Left ventricle myocardium inferior (tissue), 1 donor: ENCODE measurements around the gene MFSD6L. TPM values are rescaled to one million over a fixed set of nuclear protein-coding genes. Genes with fewer than 3 reads are reported as not detected.

Experiments
- DNase-seq: peaks from one replicate; pipeline ENCODE4 v3.0.0-alpha.2; 2020
- H3K27ac ChIP-seq: fragments of 200-600 bp; replicated peaks from 2 replicates; pipeline ENCODE4 v1.8.0; 2021
- H3K27me3 ChIP-seq: fragments of 200-600 bp; 2 replicates; pipeline ENCODE4 v1.8.0; 2021; ENCODE audit warnings: low read depth
- H3K36me3 ChIP-seq: fragments of 200-600 bp; 2 replicates; pipeline ENCODE4 v1.8.0; 2021
- H3K4me1 ChIP-seq: fragments of 200-600 bp; 2 replicates; pipeline ENCODE4 v1.8.0; 2021
- H3K4me3 ChIP-seq: fragments of 200-600 bp; 2 replicates; pipeline ENCODE4 v1.8.0; 2021; ENCODE audit warnings: mild to moderate bottlenecking, moderate library complexity
- H3K9me3 ChIP-seq: fragments of 200-600 bp; replicated peaks from 2 replicates; pipeline ENCODE4 v1.8.0; 2021
- CTCF ChIP-seq: fragments of 200-600 bp; IDR thresholded peaks from 2 replicates; pipeline ENCODE4 v1.8.0; 2021; ENCODE audit warnings: antibody characterized with exemption, mild to moderate bottlenecking, borderline replicate concordance
- intact Hi-C: fragments of 100-400 bp; cut with micrococcal nuclease; formaldehyde crosslinking; loops from one replicate; pipeline ENCODE4 v1.11.0; 2022
- total RNA-seq: library from RNA; stranded (reverse); fragmentation: NEBNext Ultra II Directional; extraction: Animal tissue kit (Norgen Biotek cat#: 25700); gene quantifications from one replicate; pipeline ENCODE4 v1.2.1, GENCODE V29; 2021
- donor health status: DM: no; HTN: yes; CAD: no; lungs with severe emphysema.

MFSD6L gene
- total RNA-seq, 1 donor from 2014 or later = not detected

DNA sequence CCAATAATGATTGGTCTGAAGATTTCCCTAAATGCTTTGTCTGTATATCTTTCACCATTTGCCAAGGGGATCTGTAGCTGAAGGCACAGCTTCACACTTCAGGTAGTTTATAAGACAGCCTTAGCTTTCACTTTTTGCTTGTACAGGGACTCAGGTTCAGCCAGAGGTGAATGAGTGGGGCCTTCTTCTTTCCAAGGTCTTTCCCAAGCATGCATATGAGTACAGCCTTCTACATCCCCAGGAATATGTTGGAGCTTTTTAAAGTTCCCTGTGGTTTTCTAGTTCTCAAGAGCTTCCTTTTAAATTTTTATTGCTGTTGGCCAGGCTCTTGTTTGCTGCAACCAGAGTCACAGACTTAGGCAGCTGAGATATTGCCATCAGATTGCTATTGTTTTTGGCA is 22.9 kb downstream of the MFSD6L start:
- no peak for DNase-seq
- intact Hi-C loops = no loop called here
- peaks cover 12% of the 10 kb centered on the region for H3K9me3 ChIP-seq
- TF ChIP-seq CTCF = no peak
- H3K4me1 ChIP-seq = no peaks in the 10 kb centered on the region
- no peaks in the 10 kb centered on the region for H3K36me3 ChIP-seq
- no peak overlapping the region for H3K4me3 ChIP-seq
- H3K27ac ChIP-seq = no peak overlapping the region
- peaks cover 10% of the 10 kb centered on the region for H3K27me3 ChIP-seq

DNA sequence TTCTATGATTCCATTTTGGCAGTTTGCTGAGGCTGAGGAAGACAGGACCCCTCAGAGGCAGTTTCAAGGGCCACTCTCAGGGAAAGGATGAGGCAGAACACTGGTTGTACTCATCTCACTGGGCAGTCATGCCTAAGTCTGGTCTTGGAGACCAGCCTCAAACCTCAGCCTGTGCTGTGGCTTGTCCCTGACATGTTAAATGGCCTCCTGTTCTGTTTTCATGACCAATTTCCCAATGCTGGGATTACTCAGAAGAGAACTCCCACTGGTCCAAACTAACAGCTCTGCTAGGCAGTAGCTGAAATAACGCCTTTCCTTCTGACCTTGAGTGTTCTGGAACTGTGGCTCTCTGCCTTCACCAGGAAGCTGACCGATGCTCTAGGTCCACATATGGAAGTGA is 32.4 kb downstream of the MFSD6L start:
- intact Hi-C loops = no loop called here
- DNase-seq = no peak
- TF ChIP-seq CTCF = no peak

GRCh38 chr17:8762012-8762411 is 37.2 kb downstream of the MFSD6L start:
- H3K27ac ChIP-seq = no peak overlapping the region
- no peaks in the 10 kb centered on the region for H3K4me1 ChIP-seq
- no peaks in the 10 kb centered on the region for H3K36me3 ChIP-seq
- intact Hi-C loops = no loop called here
- H3K9me3 ChIP-seq = no peaks in the 10 kb centered on the region
- H3K4me3 ChIP-seq = no peak overlapping the region
- TF ChIP-seq CTCF = no peak
- no peak for DNase-seq
- H3K27me3 ChIP-seq = peaks cover 19% of the 10 kb centered on the region

More for the DNA sequence above, 32.4 kb downstream of the MFSD6L start:
- peaks cover 15% of the 10 kb centered on the region for H3K27me3 ChIP-seq
- H3K4me3 ChIP-seq = no peak overlapping the region
- no peaks in the 10 kb centered on the region for H3K36me3 ChIP-seq
- no peak overlapping the region for H3K27ac ChIP-seq
- no peaks in the 10 kb centered on the region for H3K4me1 ChIP-seq
- no peaks in the 10 kb centered on the region for H3K9me3 ChIP-seq

DNA sequence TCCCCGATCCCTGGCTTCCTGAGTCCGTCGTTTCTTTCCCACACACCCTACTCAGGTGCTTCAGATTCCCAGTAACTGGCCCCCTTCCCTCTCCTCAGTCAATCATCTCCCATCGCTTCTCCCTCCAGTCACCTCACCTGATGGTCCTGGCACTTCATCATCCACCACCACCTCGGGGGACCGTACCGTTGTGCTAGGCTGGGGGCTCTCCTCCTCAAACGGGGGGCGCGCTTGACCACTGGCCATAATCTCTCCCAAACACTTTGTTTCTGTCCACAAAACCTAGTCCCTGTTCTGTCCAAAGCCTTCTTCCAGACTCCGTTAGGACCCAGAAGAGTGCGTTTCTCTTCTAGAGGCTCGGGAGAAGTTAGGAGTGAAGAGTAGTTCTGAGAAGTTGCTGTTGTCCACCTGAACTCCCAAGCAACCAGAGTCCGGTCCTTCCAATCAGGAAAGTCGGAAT is 41.0 kb downstream of the MFSD6L start, which contains the start of gene SPDYE4:
SPDYE4 (minus strand) TSS at position 410 of the 460 bp plus-strand sequence; CDS start at position 246, 164 bp downstream.
- Histone ChIP-seq H3K9me3 (no peaks in the 10 kb centered on the region), H3K36me3 (no peaks in the 10 kb centered on the region), H3K27ac (no peak within 1 kb of the TSS), H3K4me3 (no peak within 1 kb of the TSS), H3K4me1 (no peaks in the 10 kb centered on the region), H3K27me3 (peaks cover 37% of the 10 kb centered on the region)
- DNase-seq = no peak
- intact Hi-C loops = no loop called here
- TF ChIP-seq CTCF = no peak

- TF ChIP-seq CTCF = no peak
- intact Hi-C loops = no loop called here
Measured at GRCh38 chr17:8757189-8757588, 42.0 kb downstream of the MFSD6L start.

More at GRCh38 chr17:8757189-8757588, 42.0 kb downstream of the MFSD6L start:
- Histone ChIP-seq H3K4me1 (no peaks in the 10 kb centered on the region), H3K9me3 (no peaks in the 10 kb centered on the region), H3K27ac (no peak overlapping the region), H3K27me3 (peaks cover 37% of the 10 kb centered on the region), H3K4me3 (no peak overlapping the region), H3K36me3 (no peaks in the 10 kb centered on the region)
- no peak for DNase-seq
